H1 (cell line): ENCODE results near the gene MRPS26. TPM values are rescaled to one million over a fixed set of nuclear protein-coding genes. Genes with fewer than 3 reads are reported as not detected.

Experiments
- CHD1 ChIP-seq: IDR thresholded peaks from 2 replicates; pipeline ENCODE4 v1.6.1; 2012; ENCODE audit warnings: low read depth, low read length, improper control_type of control experiment
- polyA plus RNA-seq, 7 experiments: library from polyadenylated mRNA; depleted of rRNA in 3 of 7; stranded (reverse) in 5 of 7; unstranded in 2 of 7; fragments of >200 nt in 5 of 7; fragments of 200-250 nt in 2 of 7; gene quantifications; 1 replicate in 5 of 7; 2 replicates in 1 of 7; 4 replicates in 1 of 7; pipeline versions ENCODE4 v1.2.1 to v1.2.3, GENCODE V29; 2011 to 2013; ENCODE audit warnings: missing spikeins in 2 of 7, mixed read lengths in 2 of 7
- total RNA-seq: library from RNA; stranded (reverse); fragmentation: NEBNext Ultra II Directional; extraction: Animal tissue kit (Norgen Biotek cat#: 25700); gene quantifications from 2 replicates; pipeline ENCODE4 v1.2.1, GENCODE V29; 2021
- TF ChIP-seq, protein P1 (sequence below): fragments of 300-600 bp; sonication (generic); IDR thresholded peaks from 2 replicates; pipeline ENCODE4 v1.7.1; 2012; ENCODE audit warnings: low read length, moderate library complexity, mild to moderate bottlenecking, inconsistent platforms; ENCODE audit not compliant: insufficient replicate concordance

Gene MRPS26
- total and polyA plus RNA-seq, 2 of the 8 experiments (the other 6 are each of a cell fraction or from before 2014, with no cell fraction given): 83.6 to 103 TPM

DNA sequence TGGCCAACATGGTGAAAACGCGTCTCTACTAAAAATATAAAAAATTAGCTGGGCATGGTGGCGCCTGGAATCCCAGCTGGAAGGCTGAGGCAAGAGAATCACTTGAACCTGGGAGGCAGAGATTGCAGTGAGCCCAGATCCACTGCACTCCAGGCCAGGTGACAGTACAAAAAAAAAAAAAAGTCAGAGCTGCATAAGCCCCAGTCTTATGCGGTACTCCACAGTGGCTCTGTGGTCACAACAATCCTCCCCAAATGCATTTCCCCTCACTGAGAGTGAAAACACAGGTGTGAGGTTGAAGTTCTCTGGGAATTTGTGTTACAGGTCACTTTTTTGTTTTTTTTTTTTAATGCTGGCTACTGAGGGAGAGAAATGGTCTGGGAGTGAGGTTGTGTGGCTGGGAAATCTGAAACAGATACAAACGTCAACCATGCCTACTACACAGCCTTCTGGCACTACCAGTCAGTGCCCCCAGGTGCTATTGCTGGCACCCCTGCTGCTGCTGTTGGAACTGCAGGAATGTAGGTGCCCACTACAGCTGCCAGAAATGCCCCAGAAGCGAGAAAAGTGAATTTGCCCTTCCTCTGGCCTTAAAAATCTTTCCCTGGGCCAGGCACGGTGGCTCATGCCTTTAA, 5.7 kb downstream of the MRPS26 start (continued):
- TF ChIP-seq, protein P1, sequence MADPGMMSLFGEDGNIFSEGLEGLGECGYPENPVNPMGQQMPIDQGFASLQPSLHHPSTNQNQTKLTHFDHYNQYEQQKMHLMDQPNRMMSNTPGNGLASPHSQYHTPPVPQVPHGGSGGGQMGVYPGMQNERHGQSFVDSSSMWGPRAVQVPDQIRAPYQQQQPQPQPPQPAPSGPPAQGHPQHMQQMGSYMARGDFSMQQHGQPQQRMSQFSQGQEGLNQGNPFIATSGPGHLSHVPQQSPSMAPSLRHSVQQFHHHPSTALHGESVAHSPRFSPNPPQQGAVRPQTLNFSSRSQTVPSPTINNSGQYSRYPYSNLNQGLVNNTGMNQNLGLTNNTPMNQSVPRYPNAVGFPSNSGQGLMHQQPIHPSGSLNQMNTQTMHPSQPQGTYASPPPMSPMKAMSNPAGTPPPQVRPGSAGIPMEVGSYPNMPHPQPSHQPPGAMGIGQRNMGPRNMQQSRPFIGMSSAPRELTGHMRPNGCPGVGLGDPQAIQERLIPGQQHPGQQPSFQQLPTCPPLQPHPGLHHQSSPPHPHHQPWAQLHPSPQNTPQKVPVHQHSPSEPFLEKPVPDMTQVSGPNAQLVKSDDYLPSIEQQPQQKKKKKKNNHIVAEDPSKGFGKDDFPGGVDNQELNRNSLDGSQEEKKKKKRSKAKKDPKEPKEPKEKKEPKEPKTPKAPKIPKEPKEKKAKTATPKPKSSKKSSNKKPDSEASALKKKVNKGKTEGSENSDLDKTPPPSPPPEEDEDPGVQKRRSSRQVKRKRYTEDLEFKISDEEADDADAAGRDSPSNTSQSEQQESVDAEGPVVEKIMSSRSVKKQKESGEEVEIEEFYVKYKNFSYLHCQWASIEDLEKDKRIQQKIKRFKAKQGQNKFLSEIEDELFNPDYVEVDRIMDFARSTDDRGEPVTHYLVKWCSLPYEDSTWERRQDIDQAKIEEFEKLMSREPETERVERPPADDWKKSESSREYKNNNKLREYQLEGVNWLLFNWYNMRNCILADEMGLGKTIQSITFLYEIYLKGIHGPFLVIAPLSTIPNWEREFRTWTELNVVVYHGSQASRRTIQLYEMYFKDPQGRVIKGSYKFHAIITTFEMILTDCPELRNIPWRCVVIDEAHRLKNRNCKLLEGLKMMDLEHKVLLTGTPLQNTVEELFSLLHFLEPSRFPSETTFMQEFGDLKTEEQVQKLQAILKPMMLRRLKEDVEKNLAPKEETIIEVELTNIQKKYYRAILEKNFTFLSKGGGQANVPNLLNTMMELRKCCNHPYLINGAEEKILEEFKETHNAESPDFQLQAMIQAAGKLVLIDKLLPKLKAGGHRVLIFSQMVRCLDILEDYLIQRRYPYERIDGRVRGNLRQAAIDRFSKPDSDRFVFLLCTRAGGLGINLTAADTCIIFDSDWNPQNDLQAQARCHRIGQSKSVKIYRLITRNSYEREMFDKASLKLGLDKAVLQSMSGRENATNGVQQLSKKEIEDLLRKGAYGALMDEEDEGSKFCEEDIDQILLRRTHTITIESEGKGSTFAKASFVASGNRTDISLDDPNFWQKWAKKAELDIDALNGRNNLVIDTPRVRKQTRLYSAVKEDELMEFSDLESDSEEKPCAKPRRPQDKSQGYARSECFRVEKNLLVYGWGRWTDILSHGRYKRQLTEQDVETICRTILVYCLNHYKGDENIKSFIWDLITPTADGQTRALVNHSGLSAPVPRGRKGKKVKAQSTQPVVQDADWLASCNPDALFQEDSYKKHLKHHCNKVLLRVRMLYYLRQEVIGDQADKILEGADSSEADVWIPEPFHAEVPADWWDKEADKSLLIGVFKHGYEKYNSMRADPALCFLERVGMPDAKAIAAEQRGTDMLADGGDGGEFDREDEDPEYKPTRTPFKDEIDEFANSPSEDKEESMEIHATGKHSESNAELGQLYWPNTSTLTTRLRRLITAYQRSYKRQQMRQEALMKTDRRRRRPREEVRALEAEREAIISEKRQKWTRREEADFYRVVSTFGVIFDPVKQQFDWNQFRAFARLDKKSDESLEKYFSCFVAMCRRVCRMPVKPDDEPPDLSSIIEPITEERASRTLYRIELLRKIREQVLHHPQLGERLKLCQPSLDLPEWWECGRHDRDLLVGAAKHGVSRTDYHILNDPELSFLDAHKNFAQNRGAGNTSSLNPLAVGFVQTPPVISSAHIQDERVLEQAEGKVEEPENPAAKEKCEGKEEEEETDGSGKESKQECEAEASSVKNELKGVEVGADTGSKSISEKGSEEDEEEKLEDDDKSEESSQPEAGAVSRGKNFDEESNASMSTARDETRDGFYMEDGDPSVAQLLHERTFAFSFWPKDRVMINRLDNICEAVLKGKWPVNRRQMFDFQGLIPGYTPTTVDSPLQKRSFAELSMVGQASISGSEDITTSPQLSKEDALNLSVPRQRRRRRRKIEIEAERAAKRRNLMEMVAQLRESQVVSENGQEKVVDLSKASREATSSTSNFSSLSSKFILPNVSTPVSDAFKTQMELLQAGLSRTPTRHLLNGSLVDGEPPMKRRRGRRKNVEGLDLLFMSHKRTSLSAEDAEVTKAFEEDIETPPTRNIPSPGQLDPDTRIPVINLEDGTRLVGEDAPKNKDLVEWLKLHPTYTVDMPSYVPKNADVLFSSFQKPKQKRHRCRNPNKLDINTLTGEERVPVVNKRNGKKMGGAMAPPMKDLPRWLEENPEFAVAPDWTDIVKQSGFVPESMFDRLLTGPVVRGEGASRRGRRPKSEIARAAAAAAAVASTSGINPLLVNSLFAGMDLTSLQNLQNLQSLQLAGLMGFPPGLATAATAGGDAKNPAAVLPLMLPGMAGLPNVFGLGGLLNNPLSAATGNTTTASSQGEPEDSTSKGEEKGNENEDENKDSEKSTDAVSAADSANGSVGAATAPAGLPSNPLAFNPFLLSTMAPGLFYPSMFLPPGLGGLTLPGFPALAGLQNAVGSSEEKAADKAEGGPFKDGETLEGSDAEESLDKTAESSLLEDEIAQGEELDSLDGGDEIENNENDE: no peak
- TF ChIP-seq CHD1: no peak
- TF ChIP-seq, all 59 proteins: peak for 0
